Vagina (tissue), 2 donors: ENCODE measurements around the gene NFATC4. TPM values are rescaled to one million over a fixed set of nuclear protein-coding genes. Genes with fewer than 3 reads are reported as not detected.
"Not testable (repeated sequence)": the region's sequence is repeated elsewhere in the genome, so short reads cannot be mapped to it uniquely, and the experiment has no call there.

Source experiments
- DNase-seq, 2 donors: peaks; one replicate each; pipeline ENCODE4 v3.0.0-alpha.2; 2017; ENCODE audit errors: extremely low spot score in 2 of 2
- H3K27ac ChIP-seq: fragments of 200-600 bp; sonication (generic); one replicate; pipeline ENCODE4 v1.5.1; 2019
- H3K27me3 ChIP-seq: fragments of 200-600 bp; sonication (generic); one replicate; pipeline ENCODE4 v1.5.1; 2019
- H3K36me3 ChIP-seq, 2 donors: fragments of 200-600 bp; sonication (generic); one replicate each; pipeline ENCODE4 v1.5.1; 2017 to 2019
- H3K4me1 ChIP-seq: fragments of 200-600 bp; sonication (generic); one replicate; pipeline ENCODE4 v1.5.1; 2019
- H3K4me3 ChIP-seq, 2 donors: fragments of 200-600 bp; sonication (generic); 1 replicate in 1 of 2; 2 replicates in 1 of 2; pipeline ENCODE4 v1.5.1; 2016 to 2019
- H3K9me3 ChIP-seq: fragments of 200-600 bp; sonication (generic); one replicate; pipeline ENCODE4 v1.5.1; 2019
- CTCF ChIP-seq, 3 experiments: fragments of 450-650 bp in 2 of 3; fragments of 200-600 bp in 1 of 3; sonication (generic) in 1 of 3; IDR thresholded peaks; one replicate each; pipeline ENCODE4 v1.5.1; 2017 to 2019; ENCODE audit warnings: antibody characterized with exemption in 3 of 3, mild to moderate bottlenecking in 2 of 3, moderate library complexity in 2 of 3
- POLR2A ChIP-seq, 2 donors: fragments of 450-650 bp; IDR thresholded peaks; one replicate each; pipeline ENCODE4 v1.6.1; 2017; ENCODE audit warnings: antibody characterized with exemption in 2 of 2, mild to moderate bottlenecking in 2 of 2, moderate library complexity in 2 of 2
- POLR2AphosphoS5 ChIP-seq, 2 donors: sonication (generic); formaldehyde crosslinking; IDR thresholded peaks; one replicate each; pipeline ENCODE4 v1.9.0; 2017; ENCODE audit warnings: antibody characterized with exemption in 2 of 2, mild to moderate bottlenecking in 2 of 2, low read depth in 1 of 2; ENCODE audit not compliant: insufficient read depth in 1 of 2
- intact Hi-C: fragments of 100-400 bp; cut with DNase I; formaldehyde crosslinking; loops from one replicate; pipeline ENCODE4 v1.15.1; 2023
- total RNA-seq: library from RNA; depleted of rRNA; stranded (reverse); fragments of >200 nt; gene quantifications from one replicate; pipeline ENCODE4 v1.2.3, GENCODE V29; 2016

NFATC4 gene
- total RNA-seq, 1 donor from 2014 or later: 47.9 TPM

DNA sequence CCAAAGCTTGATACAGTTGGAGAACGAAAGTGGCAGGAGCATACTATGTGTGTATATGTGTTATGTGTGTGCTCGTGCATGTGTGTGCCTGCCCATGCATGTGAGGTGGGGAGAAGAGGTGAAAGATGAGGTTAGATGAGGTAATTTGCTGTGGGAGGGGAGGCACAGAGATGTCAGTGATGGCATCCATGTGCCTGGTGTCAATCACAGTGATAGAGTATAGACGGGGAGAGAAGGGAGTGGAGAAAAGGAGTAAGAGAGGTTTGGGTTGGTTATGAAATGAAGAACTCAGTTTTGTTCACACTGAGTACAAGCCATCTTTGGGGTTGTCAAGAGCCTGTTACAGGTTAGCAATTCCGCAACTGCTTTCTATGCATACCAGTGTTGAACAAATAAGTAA is 16.2 kb downstream of the NFATC4 start:
- H3K27ac ChIP-seq: no peak overlapping the region
- no peak for DNase-seq
- intact Hi-C loops: no loop called here
- H3K9me3 ChIP-seq: no peaks in the 10 kb centered on the region
- H3K4me1 ChIP-seq: peaks cover 17% of the 10 kb centered on the region
- H3K27me3 ChIP-seq: no peaks in the 10 kb centered on the region
- TF ChIP-seq POLR2A (IDR thresholded peaks at IDR 0.05): no peak
- no peak for TF ChIP-seq POLR2AphosphoS5 (IDR thresholded peaks at IDR 0.05; ENCODE audit: insufficient read depth in 1 of 2, low read depth in 1 of 2)
- no peak for TF ChIP-seq CTCF (IDR thresholded peaks at IDR 0.05)
- no peak overlapping the region for H3K4me3 ChIP-seq
- H3K36me3 ChIP-seq: no peaks in the 10 kb centered on the region

DNA sequence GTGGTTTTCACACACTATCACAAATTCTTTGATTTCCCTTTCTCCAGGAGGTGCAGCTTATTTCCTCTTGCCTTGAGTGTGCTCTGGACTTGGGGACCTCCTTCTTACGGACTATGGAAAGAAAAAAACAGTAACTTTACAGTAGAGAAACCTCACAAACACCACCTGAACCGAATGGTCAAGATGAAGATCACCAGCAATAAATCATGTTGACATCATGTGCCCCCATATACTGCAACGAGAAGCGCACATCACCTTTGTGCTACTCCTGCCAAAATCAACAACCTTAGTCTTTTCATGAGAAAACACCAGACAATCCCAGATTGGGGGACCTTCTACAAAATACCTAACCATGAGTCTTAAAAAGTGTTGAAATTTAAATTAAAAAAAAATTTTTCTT is 17.5 kb downstream of the NFATC4 start:
- no peaks in the 10 kb centered on the region for H3K27me3 ChIP-seq
- H3K27ac ChIP-seq: no peak overlapping the region
- H3K9me3 ChIP-seq: no peaks in the 10 kb centered on the region
- peaks cover 23% of the 10 kb centered on the region for H3K4me1 ChIP-seq
- DNase-seq: no peak
- no peak for TF ChIP-seq POLR2A (IDR thresholded peaks at IDR 0.05)
- no peak for TF ChIP-seq POLR2AphosphoS5 (IDR thresholded peaks at IDR 0.05; ENCODE audit: insufficient read depth in 1 of 2, low read depth in 1 of 2)
- no peak for TF ChIP-seq CTCF (IDR thresholded peaks at IDR 0.05)
- no peak overlapping the region for H3K4me3 ChIP-seq
- intact Hi-C loops: no loop called here
- no peaks in the 10 kb centered on the region for H3K36me3 ChIP-seq

DNA sequence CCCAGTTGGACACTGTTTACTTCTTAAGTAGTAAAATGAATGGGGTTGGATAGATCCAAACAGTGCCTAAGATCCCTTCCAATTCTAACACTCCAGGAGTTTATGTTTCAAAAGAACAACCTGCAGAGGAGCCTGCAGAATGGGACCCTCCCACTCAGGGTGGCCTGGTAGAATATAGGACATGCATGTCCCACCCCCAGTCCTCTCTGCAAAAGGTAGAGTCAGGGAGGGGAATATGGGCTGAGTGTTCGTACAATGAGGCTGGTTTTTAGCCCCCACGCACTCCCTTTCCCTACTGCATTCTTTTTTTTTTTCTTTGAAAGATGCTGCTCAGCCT is 19.0 kb downstream of the NFATC4 start:
- H3K36me3 ChIP-seq: no peaks in the 10 kb centered on the region
- no peak overlapping the region for H3K4me3 ChIP-seq
- no peak for DNase-seq
- intact Hi-C loops: no loop called here
- TF ChIP-seq POLR2AphosphoS5 (IDR thresholded peaks at IDR 0.05; ENCODE audit: insufficient read depth in 1 of 2, low read depth in 1 of 2): no peak
- no peak for TF ChIP-seq CTCF (IDR thresholded peaks at IDR 0.05)
- TF ChIP-seq POLR2A (IDR thresholded peaks at IDR 0.05): no peak
- H3K4me1 ChIP-seq: peaks cover 19% of the 10 kb centered on the region
- no peak overlapping the region for H3K27ac ChIP-seq
- H3K27me3 ChIP-seq: no peaks in the 10 kb centered on the region
- H3K9me3 ChIP-seq: no peaks in the 10 kb centered on the region

DNA sequence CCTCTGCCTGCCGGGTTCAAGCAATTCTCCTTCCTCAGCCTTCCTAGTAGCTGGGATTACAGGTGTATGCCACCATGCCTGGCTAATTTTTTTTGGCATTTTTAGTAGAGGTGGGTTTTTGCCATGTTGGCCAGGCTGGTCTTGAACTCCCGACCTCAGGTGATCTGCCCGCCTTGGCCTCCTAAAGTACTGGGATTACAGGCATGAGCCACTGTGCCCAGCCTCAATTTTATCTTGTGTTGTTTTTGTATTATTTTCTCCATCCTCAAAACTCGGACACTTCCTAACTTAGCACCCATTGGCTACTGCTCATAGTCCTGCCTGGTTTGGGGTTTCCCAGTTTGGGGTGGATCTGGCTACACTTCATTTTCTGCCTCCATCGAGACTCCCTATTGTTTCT is 19.6 kb downstream of the NFATC4 start:
- H3K27me3 ChIP-seq, DNase-seq, H3K36me3 ChIP-seq, H3K27ac ChIP-seq, intact Hi-C loops, H3K9me3 ChIP-seq, H3K4me3 ChIP-seq: not testable (repeated sequence)
- peaks cover 14% of the 10 kb centered on the region for H3K4me1 ChIP-seq

- H3K36me3 ChIP-seq: no peaks in the 10 kb centered on the region
- no peaks in the 10 kb centered on the region for H3K9me3 ChIP-seq
- H3K27me3 ChIP-seq: no peaks in the 10 kb centered on the region
- TF ChIP-seq POLR2A (IDR thresholded peaks at IDR 0.05) (no peak), POLR2AphosphoS5 (IDR thresholded peaks at IDR 0.05; ENCODE audit: insufficient read depth in 1 of 2, low read depth in 1 of 2) (no peak), CTCF (IDR thresholded peaks at IDR 0.05) (no peak)
- H3K4me3 ChIP-seq: no peak overlapping the region
- intact Hi-C loops: no loop called here
- DNase-seq: no peak
- H3K27ac ChIP-seq: peak overlapping the region; percentile 54
- H3K4me1 ChIP-seq: peaks cover 14% of the 10 kb centered on the region
Measured at GRCh38 chr14:24388474-24389179, 20.6 kb downstream of the NFATC4 start.
